Globus pallidus (tissue), 1 donor: ENCODE data around the gene MYO15A.

Source experiments
- DNase-seq: peaks from one replicate; pipeline ENCODE4 v3.0.0-alpha.2; 2015; ENCODE audit warnings: low spot score

The MYO15A gene

DNA sequence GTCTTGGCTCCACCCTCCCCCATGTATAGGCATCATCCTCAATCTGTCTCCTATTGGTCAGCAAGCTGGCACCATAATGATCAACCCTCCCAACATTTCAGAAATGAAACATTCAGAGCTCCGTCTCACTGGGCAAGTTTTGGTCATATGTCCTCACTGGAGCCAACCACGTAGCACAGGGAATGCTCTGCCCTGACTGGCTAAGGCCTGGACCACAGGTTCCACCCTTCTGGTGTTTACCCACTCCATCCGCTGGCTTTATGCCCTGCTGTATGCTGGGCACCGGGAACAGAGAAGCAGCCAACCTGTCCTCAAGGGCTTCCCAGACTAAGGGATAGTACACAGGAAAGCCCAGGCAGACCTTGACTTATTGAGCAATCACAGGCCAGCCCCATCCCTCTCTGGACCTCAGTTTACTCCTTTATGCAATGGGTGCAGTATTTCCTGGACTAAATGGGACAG lies 20.5 kb downstream of the MYO15A start:
- DNase-seq, result no peak

DNA sequence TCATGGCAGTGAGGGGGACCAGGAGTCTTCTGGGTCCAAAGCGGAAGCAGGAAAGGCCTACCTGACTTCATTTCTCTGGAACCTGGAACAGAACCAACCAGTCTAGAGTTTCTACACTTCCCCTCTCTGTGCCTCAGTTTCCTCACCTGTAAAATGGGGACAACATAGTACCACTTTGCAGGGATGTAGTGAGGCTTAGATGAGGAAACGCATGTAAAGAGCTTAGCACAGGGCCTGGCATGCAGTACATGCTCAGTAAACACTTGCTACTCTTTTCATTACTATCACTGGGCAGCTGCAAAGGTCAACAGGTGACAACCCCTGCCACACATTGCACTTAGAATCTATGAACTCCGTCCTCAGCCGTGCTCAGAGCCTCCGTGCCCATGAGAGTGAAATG lies 24.2 kb downstream of the MYO15A start:
- DNase-seq, result no peak

DNA sequence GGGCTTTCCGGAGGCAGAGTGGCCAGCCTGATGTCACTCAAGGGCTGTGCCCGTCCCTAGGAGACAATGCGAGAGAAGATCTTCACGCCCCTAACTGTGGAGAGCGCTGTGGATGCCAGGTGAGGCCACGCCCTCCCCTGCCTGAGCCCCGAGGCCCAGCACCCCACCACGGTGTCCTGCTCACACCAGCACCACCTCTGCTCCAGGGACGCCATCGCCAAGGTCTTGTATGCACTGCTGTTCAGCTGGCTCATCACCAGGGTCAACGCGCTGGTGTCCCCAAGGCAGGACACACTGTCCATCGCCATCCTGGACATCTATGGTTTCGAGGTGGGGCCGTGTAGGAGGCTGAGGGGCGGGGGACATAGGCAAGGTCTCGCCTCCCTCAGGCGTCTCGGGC lies 27.8 kb downstream of the MYO15A start:
- DNase-seq, result no peak

DNA sequence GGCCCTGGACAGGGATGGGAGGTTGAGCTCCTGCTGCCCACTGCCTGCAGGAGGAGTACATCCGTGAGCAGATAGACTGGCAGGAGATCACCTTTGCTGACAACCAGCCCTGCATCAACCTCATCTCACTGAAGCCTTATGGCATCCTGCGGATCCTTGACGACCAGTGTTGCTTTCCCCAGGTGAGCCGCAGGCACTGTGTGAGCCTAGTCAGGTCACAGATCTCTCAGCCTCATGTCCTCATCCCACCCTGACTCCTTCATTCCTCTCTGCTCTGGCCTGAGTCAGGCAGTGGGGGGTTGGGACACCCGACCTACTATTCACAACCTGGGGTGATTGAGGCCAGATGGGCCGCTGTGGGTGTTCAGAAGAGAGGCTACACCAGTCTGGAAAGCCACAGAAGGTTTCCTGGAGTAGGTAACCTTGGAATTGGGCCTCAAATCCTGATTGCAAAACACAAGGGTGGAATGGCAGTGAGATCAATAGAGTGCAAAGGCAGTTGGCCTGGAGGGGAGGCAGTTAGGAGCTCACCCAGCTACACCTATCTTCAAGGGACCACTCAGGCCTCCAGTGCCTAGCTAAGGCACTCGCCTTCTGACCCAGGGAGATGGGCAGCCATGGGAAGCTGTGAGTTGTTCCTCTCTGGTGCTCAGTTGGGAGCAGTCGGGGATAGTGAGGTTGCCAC lies 29.7 kb downstream of the MYO15A start:
- no peak for DNase-seq

DNA sequence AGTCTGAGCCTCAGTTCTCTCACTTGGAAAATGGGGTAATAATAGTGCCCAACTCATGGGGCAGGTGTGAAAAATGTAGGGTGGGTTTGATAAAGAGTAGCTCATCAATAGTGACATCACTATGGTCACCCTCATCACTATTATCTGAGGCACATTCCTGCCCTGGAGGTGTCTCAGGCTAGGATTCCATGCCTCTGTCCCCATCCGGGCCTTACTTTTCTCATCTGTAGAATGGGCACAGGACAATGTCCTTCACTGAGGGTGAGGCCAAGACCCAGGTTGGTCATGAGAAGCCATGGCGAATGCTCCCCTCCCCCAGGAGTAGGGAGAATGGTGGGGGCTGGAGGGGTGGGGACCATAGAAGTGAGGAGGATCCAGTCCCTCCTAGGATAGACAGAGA lies 30.5 kb downstream of the MYO15A start:
- DNase-seq, result no peak

DNA sequence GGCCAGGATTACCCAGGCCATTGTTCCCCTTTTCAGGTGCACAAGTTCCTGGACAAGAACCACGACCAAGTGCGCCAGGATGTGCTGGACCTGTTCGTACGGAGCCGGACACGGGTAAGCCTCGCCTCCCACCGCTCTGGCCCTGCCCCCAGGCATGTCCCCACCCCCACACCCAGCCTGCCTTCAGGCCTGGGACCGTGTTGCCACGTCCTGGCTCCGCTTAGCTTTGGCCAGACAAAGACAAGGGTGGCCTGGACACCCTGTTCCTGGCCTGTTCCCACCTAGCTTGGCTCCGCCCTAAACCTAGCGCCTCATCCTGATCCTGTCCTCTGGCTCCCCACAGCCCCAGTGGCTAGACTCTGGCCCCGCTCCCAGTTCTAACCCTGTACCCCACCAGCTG lies 30.9 kb downstream of the MYO15A start:
- no peak for DNase-seq

DNA sequence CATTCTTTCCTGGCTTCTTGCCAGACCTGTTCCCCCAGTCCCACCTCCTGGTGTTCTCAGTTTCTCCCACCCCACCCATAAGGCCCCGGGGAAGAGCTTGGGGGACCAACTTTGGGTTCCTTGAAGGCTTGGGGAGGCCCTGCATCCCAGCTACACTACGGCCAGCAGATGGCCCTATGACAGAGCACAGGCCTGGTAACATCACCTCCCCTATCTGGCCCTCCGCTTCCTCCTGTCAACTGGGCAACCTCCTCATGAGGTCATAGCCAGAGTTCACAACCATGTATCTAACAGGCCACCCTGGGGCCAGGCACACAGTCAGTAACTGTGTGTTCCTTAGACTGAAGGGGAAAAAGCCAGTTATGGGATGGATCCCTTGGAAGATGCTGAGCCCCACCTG lies 31.4 kb downstream of the MYO15A start:
- no peak for DNase-seq

DNA sequence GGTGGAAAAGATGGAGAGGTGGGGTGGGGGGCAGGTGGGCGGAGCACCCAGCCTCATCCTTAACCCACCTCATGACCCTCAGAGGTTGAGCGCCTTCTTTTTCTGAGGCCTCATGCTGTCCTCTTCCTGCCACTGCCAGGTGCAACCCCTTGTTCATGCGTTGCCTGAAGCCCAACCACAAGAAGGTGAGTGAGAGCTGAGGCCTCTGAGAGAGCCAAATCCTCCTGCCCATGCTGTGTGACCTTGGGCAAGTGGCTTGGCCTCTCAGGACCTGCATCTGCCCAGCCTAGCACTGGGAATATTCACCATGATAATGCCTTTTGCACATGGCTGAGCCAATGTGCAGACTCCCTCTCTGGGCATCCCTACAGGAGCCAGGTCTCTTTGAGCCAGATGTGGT lies 32.1 kb downstream of the MYO15A start:
- no peak for DNase-seq

DNA sequence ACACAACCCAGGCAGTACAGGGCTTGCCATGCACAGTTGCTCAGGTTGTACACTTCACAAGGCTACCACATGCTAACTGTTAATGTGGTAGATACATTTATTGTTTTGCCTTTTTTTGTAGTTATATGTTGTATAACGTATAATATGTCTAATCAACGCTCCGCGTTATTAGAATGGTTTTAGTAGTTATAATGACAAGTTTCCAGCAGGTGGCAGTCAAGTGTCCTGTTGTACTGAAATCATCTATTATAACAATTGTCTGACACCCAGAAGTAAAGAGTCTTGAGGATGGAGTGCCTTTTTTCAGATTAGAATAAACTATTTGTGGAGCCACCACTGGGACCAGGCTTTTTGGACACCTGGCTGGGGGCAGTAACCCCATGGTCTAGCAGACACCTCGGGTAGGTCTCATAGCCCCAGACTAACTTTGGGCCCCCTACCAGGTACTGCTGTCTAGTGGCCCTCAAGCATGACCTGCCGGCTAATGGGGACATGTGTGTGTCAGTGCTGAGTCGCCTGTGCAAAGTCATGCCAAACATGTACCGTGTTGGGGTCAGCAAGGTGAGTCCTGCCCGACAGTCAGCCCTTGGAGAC lies 32.8 kb downstream of the MYO15A start:
- DNase-seq, result peak; percentile 68

DNA sequence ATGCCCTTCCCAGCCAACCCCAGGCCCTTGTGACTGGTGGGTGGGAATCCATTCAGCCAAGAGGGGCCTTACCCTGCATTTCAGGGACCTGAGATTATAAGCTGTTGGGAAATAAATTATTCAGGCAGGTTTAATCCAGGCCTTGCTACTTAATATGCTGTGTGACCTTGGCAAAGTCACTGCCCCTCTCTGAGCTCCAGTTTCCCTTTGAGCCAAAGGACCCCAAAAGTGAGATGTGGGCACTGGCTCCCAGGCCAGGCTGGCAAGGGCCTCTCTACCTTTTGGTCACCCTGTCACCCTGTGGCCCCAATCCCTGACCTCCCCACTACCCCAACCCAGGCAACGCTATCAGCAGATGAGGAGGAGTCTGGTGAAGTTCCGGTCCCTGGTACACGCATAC lies 33.9 kb downstream of the MYO15A start:
- DNase-seq, result no peak

DNA sequence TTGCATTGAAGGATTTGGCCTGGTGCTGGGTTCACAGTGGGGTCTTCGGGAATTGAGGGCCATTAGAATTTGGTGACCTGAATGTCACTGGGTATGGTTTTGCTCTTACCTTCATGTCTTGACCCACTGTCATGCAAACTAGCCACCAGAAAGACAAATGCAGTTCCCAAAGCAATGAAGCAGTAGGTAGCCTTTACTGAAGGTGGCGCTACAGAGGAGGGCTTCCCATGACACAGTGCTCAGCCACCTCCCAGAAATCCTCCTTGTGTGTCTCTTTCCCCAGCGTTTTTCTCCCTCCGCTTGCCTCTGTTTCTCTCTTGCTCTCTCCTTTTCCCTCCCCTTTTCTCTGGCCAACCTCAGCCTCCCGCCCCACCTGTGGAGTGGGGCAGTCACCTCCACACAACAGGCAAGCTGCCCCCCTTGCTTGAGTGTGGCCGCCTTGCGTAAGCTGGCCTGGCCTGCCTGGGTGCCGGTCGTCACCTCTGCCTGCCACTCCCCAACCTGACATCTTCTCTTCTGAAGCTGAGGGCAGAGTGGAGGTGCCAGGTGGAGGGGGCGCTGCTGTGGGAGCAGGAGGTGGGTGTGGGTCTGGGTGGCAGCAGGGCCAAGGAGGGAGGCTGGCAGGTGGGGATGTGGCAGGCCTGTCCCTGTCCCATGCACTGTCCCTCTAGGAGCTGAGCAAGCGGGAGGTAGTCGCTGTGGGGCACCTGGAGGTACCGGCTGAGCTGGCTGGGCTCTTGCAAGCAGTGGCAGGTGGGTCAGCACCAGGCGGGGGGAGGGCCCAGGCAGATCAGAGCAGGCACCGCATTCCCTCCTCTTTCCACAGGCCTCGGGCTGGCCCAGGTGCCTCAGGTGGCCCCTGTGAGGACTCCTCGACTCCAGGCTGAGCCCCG lies 34.7 kb downstream of the MYO15A start:
- no peak for DNase-seq

DNA sequence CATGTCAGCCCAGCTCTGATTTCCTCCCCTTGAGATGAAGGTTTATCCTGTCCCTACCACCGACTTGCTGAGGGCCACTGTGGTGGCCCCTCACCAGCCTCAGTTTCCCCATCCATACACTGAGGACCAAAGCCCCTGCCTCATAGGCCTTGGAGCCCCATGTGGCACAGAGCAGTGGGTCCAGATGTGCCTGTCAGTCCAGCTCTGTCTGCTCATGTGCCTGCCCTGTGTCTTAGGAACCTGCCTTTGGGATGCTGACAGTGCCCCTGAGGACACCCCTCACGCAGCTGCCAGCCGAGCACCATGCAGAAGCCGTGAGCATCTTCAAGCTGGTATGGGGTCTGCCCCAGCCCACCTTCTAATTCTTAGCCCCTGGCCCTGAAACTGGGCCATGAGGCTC lies 35.7 kb downstream of the MYO15A start:
- no peak for DNase-seq

DNA sequence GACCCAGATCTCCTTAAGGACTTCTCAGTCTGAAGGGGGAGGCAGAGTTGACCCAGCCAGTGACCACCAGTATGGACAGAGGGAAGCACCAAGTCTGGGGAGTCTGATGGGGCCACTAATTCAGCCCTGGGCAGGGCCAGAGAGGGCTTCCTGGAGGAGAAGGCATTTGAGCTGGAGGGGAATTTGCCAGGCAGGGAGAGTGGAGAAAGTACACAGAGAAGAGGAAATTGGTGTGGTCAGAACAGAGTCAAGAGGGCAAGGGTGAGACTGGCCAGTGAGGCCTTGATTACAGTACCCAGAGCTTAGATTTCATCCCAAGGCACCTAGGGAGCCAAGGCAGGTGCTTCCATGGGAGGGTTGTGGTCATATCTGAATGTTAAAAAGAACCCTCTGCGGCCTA lies 36.3 kb downstream of the MYO15A start:
- DNase-seq, result no peak

DNA sequence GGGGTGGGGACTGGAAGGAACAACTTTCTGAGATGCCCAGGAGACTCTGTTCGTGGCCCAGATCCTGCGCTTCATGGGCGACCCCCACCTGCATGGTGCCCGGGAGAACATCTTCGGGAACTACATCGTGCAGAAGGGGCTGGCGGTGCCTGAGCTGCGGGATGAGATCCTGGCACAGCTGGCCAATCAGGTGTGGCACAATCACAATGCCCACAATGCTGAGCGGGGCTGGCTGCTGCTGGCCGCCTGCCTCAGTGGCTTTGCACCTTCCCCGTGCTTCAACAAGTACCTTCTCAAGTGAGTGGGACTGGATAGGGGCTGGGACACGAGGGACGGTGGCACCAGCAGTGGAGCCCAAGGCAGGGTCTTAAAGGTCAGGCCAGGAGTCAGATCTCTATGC lies 37.3 kb downstream of the MYO15A start:
- no peak for DNase-seq

DNA sequence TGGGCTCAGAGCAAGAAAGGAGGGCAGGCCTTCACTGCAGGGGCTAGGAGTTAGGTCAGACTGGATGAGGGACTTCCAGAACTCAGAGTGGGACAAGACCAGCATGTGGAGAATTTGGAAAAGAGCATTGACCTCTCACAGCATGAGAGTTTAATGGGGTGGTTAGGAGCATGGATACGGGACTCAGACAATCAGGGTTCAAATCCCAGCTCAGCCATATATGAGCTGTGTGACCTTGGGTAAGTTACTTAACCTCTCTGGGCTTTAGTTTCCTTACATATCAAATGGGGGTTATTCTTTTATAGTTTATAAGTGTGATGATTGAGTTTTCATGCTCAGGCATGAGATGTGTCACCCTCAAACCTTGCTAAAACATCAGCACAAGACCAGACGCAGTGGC lies 37.7 kb downstream of the MYO15A start:
- no peak for DNase-seq

DNA sequence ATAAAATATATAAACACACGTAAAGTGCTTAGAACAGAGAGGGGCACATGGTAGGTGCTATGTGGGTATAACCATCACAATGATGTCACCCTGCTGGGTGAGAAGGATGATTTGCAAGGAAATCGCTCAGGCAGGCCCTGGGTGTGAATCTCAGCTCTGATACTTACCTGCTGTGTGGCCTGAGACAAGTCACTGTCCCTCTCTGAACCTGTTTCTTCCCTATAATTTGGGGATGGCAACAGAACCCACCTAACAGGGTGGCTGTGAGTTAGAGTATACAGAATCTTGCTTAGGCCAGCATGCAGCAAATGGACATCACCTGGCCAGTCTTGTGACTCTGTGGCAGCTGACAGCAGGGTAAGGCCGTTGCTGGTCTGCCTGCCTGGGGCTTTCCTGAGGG lies 38.4 kb downstream of the MYO15A start:
- no peak for DNase-seq

DNA sequence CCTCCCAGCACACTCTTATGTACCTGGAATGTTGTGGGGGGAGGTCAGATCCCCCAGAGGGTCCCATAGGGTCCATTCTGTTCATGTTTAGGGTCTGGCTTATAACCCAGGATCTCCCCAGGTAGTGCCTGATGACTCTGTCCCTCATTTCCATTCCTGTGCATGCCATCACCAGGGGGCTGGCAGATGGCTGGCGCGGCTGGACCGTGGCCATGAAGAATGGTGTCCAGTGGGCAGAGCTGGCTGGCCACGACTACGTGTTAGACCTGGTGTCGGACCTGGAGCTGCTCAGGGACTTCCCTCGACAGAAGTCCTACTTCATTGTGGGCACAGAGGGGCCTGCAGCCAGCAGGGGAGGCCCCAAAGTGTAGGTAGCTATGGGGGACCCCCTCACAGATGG lies 40.0 kb downstream of the MYO15A start:
- no peak for DNase-seq

DNA sequence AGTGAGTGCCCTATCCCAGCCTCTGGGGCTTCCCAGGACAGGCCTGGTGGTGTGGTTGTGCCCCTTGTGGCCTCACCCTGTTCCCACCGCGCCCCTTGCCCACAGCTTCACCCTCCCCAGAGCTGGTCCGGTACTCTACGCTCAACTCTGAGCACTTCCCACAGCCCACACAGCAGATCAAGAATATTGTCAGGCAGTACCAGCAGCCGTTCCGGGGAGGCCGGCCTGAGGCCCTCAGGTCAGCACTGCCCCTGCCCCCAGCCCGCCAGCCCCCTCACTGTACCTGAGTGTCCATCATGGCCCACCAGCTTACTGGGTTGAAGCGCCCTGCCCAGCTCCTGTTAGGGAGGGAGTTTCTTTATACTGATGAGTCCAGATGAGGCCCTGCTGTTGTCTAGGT lies 42.7 kb downstream of the MYO15A start:
- no peak for DNase-seq

DNA sequence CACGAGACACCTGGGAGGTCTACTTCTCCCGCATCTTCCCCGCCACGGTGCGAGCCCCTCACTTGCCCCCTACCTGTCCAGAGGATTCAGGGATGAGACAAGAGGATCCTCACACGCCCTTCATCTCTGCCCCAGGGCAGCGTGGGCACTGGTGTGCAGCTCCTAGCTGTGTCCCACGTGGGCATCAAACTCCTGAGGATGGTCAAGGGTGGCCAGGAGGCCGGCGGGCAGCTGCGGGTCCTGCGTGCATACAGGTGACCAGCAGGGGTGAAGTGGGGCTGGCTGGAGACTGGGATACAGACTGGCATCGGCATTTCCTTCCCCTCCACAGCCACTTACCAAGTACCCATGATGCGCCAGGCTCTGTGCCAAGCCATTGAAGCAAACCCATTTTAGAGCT lies 46.6 kb downstream of the MYO15A start:
- DNase-seq, result no peak

DNA sequence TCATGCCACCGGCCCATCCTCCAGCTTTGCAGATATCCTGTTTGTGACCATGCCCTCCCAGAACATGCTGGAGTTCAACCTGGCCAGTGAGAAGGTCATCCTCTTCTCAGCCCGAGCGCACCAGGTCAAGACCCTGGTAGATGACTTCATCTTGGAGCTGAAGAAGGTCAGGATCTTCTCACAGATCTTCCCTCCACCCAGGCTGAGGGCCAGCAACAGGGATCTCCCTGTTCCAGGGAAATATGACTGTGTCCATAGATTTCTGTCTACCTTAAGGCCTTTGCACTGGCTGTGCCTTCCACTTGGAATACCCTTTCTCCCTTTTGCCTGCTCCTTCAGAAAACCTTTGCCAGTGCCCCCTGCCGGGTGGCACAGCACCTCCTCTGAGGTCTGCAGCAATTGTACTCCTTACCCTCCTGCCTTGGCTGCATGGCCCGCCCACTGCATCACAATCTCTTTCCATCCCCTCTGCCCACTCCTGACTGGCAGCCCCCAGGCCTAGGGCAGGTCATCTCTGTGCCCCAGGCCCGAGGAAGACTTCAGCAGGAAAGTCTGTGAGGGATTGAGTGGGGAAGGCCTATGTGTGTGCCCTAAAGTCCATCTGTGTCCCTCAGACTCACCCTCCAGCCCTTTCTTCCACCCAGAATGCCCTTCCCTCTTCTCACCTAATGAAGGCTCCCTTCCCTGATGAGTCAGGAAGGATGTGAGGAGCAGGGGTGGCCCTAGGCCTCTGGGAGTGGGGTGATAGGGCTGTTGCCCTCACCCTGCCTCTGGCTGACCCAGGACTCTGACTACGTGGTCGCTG lies 47.8 kb downstream of the MYO15A start:
- DNase-seq, result no peak

DNA sequence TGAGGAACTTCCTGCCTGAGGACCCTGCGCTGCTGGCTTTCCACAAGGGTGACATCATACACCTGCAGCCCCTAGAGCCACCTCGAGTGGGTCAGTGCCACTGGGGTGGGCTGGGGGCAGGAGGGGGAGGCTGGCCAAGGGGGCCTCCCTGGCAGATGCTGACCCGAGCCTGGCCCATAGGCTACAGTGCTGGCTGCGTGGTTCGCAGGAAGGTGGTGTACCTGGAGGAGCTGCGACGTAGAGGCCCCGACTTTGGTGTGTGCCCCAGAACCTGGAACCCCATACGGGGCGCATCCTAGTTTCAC lies 48.4 kb downstream of the MYO15A start:
- no peak for DNase-seq

DNA sequence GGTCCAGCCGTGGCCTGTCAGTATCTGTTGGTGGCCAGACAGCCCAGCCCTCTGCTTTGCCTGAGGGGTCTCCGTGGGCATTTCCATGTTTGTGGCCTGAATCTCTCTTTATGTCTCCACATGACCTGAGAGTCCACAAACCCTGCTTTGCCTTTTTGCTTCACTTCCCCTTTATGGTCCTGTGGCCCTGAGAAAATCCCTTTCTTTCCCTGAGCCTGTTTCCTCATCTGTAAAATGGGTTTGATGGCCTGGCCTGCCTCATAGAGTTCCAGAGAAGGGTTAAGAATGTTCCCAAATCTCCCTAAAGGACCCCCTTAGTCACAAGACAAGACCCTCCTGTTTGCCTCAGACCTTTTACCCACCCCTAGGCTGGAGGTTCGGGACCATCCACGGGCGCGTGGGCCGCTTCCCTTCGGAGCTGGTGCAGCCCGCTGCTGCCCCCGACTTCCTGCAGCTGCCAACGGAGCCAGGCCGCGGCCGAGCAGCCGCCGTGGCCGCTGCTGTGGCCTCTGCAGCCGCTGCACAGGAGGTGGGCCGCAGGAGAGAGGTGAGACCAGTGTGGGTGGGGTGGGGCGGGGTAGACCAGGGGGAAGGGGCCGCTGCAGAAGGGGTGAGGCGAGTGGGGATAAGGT lies 48.9 kb downstream of the MYO15A start:
- no peak for DNase-seq
